Esophagus muscularis mucosa (tissue), 4 donors: ENCODE data around the gene ARSH. TPM values are rescaled to one million over a fixed set of nuclear protein-coding genes. Genes with fewer than 3 reads are reported as not detected.
"Not testable (repeated sequence)": the region's sequence is repeated elsewhere in the genome, so short reads cannot be mapped to it uniquely, and the experiment has no call there.

Experiments used
- DNase-seq: peaks from one replicate; pipeline ENCODE4 v3.0.0-alpha.2; 2017; ENCODE audit errors: extremely low spot score
- H3K27ac ChIP-seq, 4 donors: fragments of 200-600 bp; sonication (generic); replicated peaks in 1 of 4; 1 replicate in 3 of 4; 2 replicates in 1 of 4; pipeline ENCODE4 v1.5.1; 2016 to 2019; ENCODE audit warnings: mild to moderate bottlenecking in 1 of 4
- H3K27me3 ChIP-seq, 4 donors: fragments of 200-600 bp; sonication (generic); one replicate each; pipeline versions ENCODE4 v1.5.1 to v1.6.0; 2016 to 2019
- H3K36me3 ChIP-seq, 4 donors: fragments of 200-600 bp; sonication (generic); one replicate each; pipeline ENCODE4 v1.5.1; 2016 to 2019
- H3K4me1 ChIP-seq, 4 donors: fragments of 200-600 bp; sonication (generic); one replicate each; pipeline ENCODE4 v1.5.1; 2016 to 2019
- H3K4me3 ChIP-seq, 4 donors: fragments of 200-600 bp; sonication (generic); 1 replicate in 2 of 4; 2 replicates in 2 of 4; pipeline ENCODE4 v1.5.1; 2016 to 2019; ENCODE audit warnings: mild to moderate bottlenecking in 4 of 4, moderate library complexity in 1 of 4
- H3K9me3 ChIP-seq, 4 donors: fragments of 200-600 bp; sonication (generic); 1 replicate in 3 of 4; 2 replicates in 1 of 4; pipeline ENCODE4 v1.5.1; 2016 to 2019
- EP300 ChIP-seq: sonication (generic); formaldehyde crosslinking; IDR thresholded peaks from one replicate; pipeline ENCODE4 v1.6.1; 2017; ENCODE audit warnings: antibody characterized with exemption
- POLR2A ChIP-seq: fragments of 450-650 bp; IDR thresholded peaks from one replicate; pipeline ENCODE4 v1.6.1; 2017; ENCODE audit warnings: antibody characterized with exemption, moderate library complexity, mild to moderate bottlenecking, low read depth
- POLR2AphosphoS5 ChIP-seq, 2 donors: sonication (generic); formaldehyde crosslinking; IDR thresholded peaks; one replicate each; pipeline ENCODE4 v1.6.1; 2017; ENCODE audit warnings: antibody characterized with exemption in 2 of 2
- WGBS: methylation state at CpG from one replicate; pipeline ENCODE4 v1.1.5; 2018; 5-methylcytosine and 5-hydroxymethylcytosine counted together
- intact Hi-C: fragments of 100-400 bp; cut with DNase I; formaldehyde crosslinking; loops from one replicate; pipeline ENCODE4 v1.15.1; 2023
- total RNA-seq, 4 donors: library from RNA; depleted of rRNA; stranded (reverse); fragments of >200 nt; gene quantifications; one replicate each; pipeline versions ENCODE4 v1.1.0 to v1.2.1, GENCODE V29; 2016
- TF ChIP-seq, protein P1 (sequence below), 3 experiments: fragments of 200-600 bp in 2 of 3; fragments of 450-650 bp in 1 of 3; sonication (generic) in 2 of 3; IDR thresholded peaks; one replicate each; pipeline ENCODE4 v1.5.1; 2017 to 2019; ENCODE audit warnings: antibody characterized with exemption in 3 of 3, mild to moderate bottlenecking in 2 of 3, moderate library complexity in 1 of 3

The ARSH gene, protein sequence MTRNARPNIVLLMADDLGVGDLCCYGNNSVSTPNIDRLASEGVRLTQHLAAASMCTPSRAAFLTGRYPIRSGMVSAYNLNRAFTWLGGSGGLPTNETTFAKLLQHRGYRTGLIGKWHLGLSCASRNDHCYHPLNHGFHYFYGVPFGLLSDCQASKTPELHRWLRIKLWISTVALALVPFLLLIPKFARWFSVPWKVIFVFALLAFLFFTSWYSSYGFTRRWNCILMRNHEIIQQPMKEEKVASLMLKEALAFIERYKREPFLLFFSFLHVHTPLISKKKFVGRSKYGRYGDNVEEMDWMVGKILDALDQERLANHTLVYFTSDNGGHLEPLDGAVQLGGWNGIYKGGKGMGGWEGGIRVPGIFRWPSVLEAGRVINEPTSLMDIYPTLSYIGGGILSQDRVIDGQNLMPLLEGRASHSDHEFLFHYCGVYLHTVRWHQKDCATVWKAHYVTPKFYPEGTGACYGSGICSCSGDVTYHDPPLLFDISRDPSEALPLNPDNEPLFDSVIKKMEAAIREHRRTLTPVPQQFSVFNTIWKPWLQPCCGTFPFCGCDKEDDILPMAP
- not detected for total RNA-seq

DNA sequence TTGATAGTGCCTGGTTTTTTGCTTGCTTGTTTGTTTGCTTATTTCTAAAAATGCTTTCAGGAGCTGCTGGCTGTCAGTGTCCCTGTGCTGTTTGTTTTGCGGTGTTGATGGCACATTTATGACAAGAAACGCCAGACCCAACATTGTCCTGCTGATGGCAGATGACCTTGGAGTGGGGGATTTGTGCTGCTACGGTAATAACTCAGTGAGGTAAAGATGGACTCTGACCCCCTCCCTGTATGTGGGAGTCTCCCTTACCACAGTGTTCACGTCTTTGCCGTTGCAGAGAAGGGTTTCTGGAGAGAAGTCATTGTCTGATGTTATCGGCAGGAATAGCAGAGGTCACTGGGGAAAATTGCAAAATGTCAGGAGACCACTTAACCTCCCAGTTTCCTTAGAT, at the start of gene ARSH:
Gene ARSH, plus strand, starts transcription at position 52 of the 400 bp plus-strand sequence. Its CDS starts 67 bp downstream, at position 119.
- H3K27ac ChIP-seq, result no peak within 1 kb of the TSS
- H3K4me1 ChIP-seq, result no peaks in the 10 kb centered on the region
- H3K4me3 ChIP-seq, result no peak within 1 kb of the TSS
- no peaks in the 10 kb centered on the region for H3K36me3 ChIP-seq
- TF ChIP-seq POLR2A, result no peak
- TF ChIP-seq POLR2AphosphoS5 (IDR thresholded peaks at IDR 0.05), result no peak
- TF ChIP-seq EP300, result no peak
- TF ChIP-seq, protein P1, sequence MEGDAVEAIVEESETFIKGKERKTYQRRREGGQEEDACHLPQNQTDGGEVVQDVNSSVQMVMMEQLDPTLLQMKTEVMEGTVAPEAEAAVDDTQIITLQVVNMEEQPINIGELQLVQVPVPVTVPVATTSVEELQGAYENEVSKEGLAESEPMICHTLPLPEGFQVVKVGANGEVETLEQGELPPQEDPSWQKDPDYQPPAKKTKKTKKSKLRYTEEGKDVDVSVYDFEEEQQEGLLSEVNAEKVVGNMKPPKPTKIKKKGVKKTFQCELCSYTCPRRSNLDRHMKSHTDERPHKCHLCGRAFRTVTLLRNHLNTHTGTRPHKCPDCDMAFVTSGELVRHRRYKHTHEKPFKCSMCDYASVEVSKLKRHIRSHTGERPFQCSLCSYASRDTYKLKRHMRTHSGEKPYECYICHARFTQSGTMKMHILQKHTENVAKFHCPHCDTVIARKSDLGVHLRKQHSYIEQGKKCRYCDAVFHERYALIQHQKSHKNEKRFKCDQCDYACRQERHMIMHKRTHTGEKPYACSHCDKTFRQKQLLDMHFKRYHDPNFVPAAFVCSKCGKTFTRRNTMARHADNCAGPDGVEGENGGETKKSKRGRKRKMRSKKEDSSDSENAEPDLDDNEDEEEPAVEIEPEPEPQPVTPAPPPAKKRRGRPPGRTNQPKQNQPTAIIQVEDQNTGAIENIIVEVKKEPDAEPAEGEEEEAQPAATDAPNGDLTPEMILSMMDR (IDR thresholded peaks at IDR 0.05), result no peak
- no peak for DNase-seq
- 81% methylated on average over 6 of the region's 6 CpGs for WGBS
- intact Hi-C loops, result no loop called here
- H3K9me3 ChIP-seq, result peaks cover 0 to 25% (median 2%) of the 10 kb centered on the region in 4 donors
- no peaks in the 10 kb centered on the region for H3K27me3 ChIP-seq

DNA sequence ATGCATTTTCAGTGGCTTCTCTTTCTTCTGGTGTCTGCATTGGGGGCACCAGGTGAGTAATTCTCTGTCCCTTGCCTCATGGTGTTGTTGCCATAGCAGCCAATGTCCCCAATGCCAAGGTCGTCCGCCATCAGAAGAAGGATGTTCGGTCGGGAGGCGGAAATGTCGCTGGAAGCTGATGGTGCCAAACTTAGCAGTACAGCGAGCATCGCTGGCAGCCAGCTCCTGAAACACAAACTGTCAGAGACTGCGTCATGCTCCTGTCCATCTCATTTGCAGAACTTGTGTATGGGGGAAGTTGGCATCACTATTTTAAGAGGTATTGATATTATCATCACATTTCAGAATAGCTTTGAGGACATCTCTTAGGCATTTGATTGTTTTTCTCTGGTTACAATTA, 48.1 kb upstream of the ARSH start:
- no peak overlapping the region for H3K27ac ChIP-seq
- H3K4me3 ChIP-seq, result no peak overlapping the region
- TF ChIP-seq EP300 (no peak), POLR2AphosphoS5 (IDR thresholded peaks at IDR 0.05) (no peak), POLR2A (no peak)
- TF ChIP-seq, protein P1 (IDR thresholded peaks at IDR 0.05), result no peak
- intact Hi-C loops, result no loop called here
- DNase-seq, result no peak
- no peaks in the 10 kb centered on the region for H3K9me3 ChIP-seq
- no peaks in the 10 kb centered on the region for H3K4me1 ChIP-seq
- no peaks in the 10 kb centered on the region for H3K36me3 ChIP-seq
- 95% methylated on average over 9 of the region's 9 CpGs for WGBS
- H3K27me3 ChIP-seq, result no peaks in the 10 kb centered on the region

DNA sequence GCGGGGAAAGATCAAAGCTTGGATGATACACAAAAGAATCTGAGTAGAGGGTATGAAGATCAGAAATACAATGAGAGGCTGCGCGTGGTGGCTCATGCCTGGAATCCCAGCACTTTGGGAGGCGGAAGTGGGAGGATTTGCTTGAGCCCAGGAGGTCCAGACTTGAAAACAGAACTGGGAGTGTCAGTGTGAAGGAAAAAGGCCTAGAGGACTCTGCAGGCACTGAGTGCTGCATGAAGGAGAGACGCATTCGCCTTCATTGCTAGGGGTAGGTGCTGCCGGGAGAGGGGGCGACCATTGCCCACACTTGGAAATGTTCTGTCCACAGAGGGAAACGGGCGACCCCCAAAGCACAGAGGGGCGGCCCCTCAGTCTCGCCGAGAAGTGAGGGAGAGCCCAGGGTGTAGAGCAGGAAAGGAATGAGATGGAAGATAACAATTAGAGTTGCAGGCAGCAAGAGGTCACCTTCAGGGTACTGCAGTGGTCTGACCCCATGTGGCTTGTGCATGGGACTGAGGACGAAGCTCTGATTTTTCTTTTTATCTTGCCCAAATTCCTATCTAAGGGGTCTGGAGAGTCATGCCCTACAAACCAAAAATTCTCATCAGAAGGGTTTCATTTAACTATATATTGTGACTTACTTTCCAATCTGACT, 45.4 kb upstream of the ARSH start:
- Histone ChIP-seq H3K27ac (no peak overlapping the region), H3K9me3 (no peaks in the 10 kb centered on the region), H3K36me3 (no peaks in the 10 kb centered on the region), H3K4me1 (no peaks in the 10 kb centered on the region), H3K27me3 (no peaks in the 10 kb centered on the region), H3K4me3 (no peak overlapping the region)
- DNase-seq, result no peak
- intact Hi-C loops, result no loop called here
- TF ChIP-seq POLR2AphosphoS5 (IDR thresholded peaks at IDR 0.05), result no peak
- no peak for TF ChIP-seq POLR2A
- TF ChIP-seq EP300, result no peak
- TF ChIP-seq, protein P1 (IDR thresholded peaks at IDR 0.05), result no peak
- 79% methylated on average over 14 of the region's 14 CpGs for WGBS

DNA sequence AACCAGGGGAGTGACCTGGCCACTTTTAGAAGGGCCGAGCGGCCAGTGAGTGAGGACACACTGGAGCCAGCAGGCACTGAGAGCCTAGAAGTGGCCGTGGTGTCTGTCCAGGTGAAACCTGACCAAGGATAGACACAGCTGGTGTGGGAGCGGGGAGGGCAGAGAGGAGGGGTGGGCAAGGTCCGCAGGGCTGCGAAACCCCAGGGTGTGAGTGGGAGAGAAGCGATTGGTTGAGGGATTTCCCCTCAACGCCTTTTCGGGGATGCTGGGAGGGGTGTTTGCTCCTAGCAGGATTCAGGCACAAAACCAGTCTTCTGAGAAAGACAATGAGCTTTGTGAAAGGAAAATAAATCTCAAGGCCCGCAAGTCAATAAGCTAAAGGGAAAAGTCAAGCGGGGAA, 44.0 kb upstream of the ARSH start:
- no peaks in the 10 kb centered on the region for H3K27me3 ChIP-seq
- no peaks in the 10 kb centered on the region for H3K36me3 ChIP-seq
- no peaks in the 10 kb centered on the region for H3K4me1 ChIP-seq
- no peak for DNase-seq
- intact Hi-C loops, result no loop called here
- no peaks in the 10 kb centered on the region for H3K9me3 ChIP-seq
- no peak overlapping the region for H3K4me3 ChIP-seq
- 71% methylated on average over 11 of the region's 11 CpGs for WGBS
- no peak for TF ChIP-seq EP300
- no peak for TF ChIP-seq POLR2AphosphoS5 (IDR thresholded peaks at IDR 0.05)
- TF ChIP-seq, protein P1 (IDR thresholded peaks at IDR 0.05), result no peak
- H3K27ac ChIP-seq, result no peak overlapping the region

DNA sequence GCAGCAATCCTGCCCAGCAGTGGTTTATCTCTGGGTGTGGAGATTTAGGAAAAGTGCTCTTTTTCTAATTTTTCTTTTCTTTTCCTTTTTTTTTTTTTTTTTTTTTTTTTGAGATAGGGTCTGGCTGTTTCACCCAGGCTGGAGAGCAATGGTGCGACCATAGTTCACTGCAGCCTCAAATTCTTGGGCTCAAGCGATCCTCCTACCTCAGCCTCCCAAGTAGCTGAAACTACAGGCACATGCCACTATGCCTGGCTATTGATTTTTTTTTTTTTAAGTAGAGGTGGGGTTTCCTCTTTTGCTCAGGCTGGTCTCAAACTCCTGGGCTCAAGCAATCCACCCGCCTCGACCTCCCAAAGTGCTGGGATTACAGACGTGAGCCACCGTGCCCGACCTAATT, 42.9 kb upstream of the ARSH start:
- WGBS, result 94% methylated on average over 7 of the region's 7 CpGs
- H3K4me1 ChIP-seq, H3K36me3 ChIP-seq, H3K27me3 ChIP-seq, H3K27ac ChIP-seq, DNase-seq, H3K9me3 ChIP-seq, intact Hi-C loops, H3K4me3 ChIP-seq: not testable (repeated sequence)

DNA sequence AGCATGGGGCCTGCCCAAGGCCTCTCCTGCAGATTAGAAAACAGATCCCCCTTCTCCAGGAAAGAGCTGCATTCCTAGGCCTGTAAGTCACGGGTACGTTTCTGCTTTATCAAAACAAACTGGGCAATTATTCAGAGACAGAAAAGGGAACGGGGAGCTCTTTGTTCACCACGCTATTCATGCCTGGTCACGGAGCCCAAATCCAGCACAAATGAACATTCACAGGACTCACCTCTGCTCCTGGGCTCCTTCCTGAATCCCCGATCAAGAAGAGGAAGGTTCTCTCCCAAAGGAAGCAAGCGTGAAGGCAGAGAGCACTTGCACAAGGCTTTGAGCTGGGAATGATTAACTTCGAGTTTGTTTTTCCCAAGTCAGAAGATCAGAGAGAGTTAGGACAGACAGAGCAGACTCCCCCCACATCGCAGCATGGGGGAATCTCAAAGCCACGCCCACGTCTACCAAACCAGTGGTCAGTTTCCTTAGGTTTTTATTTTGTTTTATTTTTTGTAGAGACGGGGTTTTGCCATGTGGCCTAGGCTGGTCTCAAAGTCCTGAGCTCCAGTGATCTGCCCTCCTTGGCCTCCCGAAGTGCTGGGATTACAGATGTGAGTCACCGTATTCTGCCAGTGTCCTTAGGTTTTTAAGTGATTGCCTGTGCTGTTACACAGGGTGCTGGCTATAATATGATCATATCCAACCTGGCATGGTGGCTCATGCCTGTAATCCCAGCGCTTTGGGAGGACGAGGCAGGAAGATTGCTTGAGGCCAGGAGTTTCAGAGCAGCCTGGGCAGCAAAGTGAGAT, 42.2 kb upstream of the ARSH start:
- DNase-seq, H3K4me3 ChIP-seq, intact Hi-C loops, H3K9me3 ChIP-seq, H3K36me3 ChIP-seq, H3K27ac ChIP-seq, H3K4me1 ChIP-seq, H3K27me3 ChIP-seq: not testable (repeated sequence)
- WGBS, result 56% methylated on average over 9 of the region's 16 CpGs
